Activated CD8-positive, alpha-beta T cell treated with anti-CD3 and anti-CD28 coated beads for 36 hours (primary cell): ENCODE results near the gene ZNF74. TPM values are rescaled to one million over a fixed set of nuclear protein-coding genes. Genes with fewer than 3 reads are reported as not detected.
A peak's percentile ranks its signal among the peaks of the same experiment; 100 is the strongest.

Source experiments
- ATAC-seq: fragments of 200-7000 bp; cut with Tn5 transposase; one replicate; pipeline ENCODE4 v1.10.0; 2021; ENCODE audit warnings: mild to moderate bottlenecking, moderate library complexity
- CTCF ChIA-PET: fragments of 350-600 bp; sonication (Branson Sonifier 250); formaldehyde crosslinking; loops from one replicate; lab custom pipeline; 2021; ENCODE audit warnings: antibody characterized with exemption; lab: Charles Lee
- POLR2A ChIA-PET: fragments of 350-600 bp; sonication (Branson Sonifier 250); formaldehyde crosslinking; loops from one replicate; lab custom pipeline; 2021; ENCODE audit warnings: antibody characterized with exemption; lab: Charles Lee
- DNase-seq: peaks from one replicate; pipeline ENCODE4 v3.0.0-alpha.2; 2020
- H3K27ac Mint-ChIP-seq: one replicate; pipeline ENCODE4 v1.8.0; 2021; ENCODE audit warnings: mild to moderate bottlenecking, mixed read lengths
- H3K27me3 Mint-ChIP-seq: one replicate; pipeline ENCODE4 v1.8.0; 2021; ENCODE audit warnings: mixed read lengths
- H3K36me3 Mint-ChIP-seq: one replicate; pipeline ENCODE4 v1.8.0; 2021; ENCODE audit warnings: low read depth, mixed read lengths
- H3K4me1 Mint-ChIP-seq: one replicate; pipeline ENCODE4 v1.8.0; 2021; ENCODE audit warnings: low read depth, mixed read lengths
- H3K4me3 Mint-ChIP-seq: one replicate; pipeline ENCODE4 v1.8.0; 2021; ENCODE audit warnings: mild to moderate bottlenecking, moderate library complexity, mixed read lengths
- H3K9me3 Mint-ChIP-seq: one replicate; pipeline ENCODE4 v1.8.0; 2021; ENCODE audit warnings: mixed read lengths
- CTCF ChIP-seq: fragments of 200-600 bp; IDR thresholded peaks from one replicate; pipeline ENCODE4 v1.8.0; 2022; ENCODE audit warnings: antibody characterized with exemption, mild to moderate bottlenecking
- intact Hi-C: fragments of 100-400 bp; cut with micrococcal nuclease; formaldehyde crosslinking; loops from one replicate; pipeline ENCODE4 v1.10.0; 2022
- total RNA-seq, 2 experiments: library from RNA; stranded (reverse); gene quantifications; one replicate each; pipeline ENCODE4 v1.2.3, GENCODE V29; 2021

ZNF74 gene
- total RNA-seq, 2 experiments from 2014 or later = 11.8 to 13.4 TPM

- Mint-ChIP-seq H3K36me3 (no peaks in the 10 kb centered on the region), H3K4me3 (no peak overlapping the region), H3K27me3 (peaks cover 3% of the 10 kb centered on the region), H3K4me1 (peaks cover 2% of the 10 kb centered on the region), H3K9me3 (no peaks in the 10 kb centered on the region), H3K27ac (no peak overlapping the region)
- CTCF ChIA-PET = interaction anchor here (1.4 to 3.7 kb wide), 10 partner anchors 9 to 364 kb away, joined by 3 to 55 read pairs (median 10); no protein-coding TSS in a partner anchor
- ATAC-seq (no peak), DNase-seq (no peak)
- intact Hi-C loops = no loop called here
- TF ChIP-seq CTCF = no peak
- POLR2A ChIA-PET = interaction anchor here (1.0 to 1.4 kb wide), 3 partner anchors 19 to 45 kb away, joined by 3 to 4 read pairs (median 3); no protein-coding TSS in a partner anchor
Observed at GRCh38 chr22:20419664-20419951, 25.7 kb downstream of the ZNF74 start.

GRCh38 chr22:20420157-20420842 lies 26.3 kb downstream of the ZNF74 start:
- CTCF ChIA-PET = interaction anchor here (2.4 to 3.7 kb wide), 2 partner anchors 35 to 43 kb away, joined by 9 to 55 read pairs; no protein-coding TSS in a partner anchor
- Mint-ChIP-seq H3K4me1 (peaks cover 2% of the 10 kb centered on the region), H3K9me3 (no peaks in the 10 kb centered on the region), H3K4me3 (no peak overlapping the region), H3K36me3 (no peaks in the 10 kb centered on the region), H3K27me3 (peaks cover 4% of the 10 kb centered on the region), H3K27ac (no peak overlapping the region)
- intact Hi-C loops = loop anchor here (5.0 kb wide), 1 partner anchor 37 kb away; no protein-coding TSS in a partner anchor
- TF ChIP-seq CTCF = no peak
- POLR2A ChIA-PET = interaction anchor here (1.0 kb wide), 1 partner anchor 44 kb away, joined by 3 read pairs; no protein-coding TSS in a partner anchor
- DNase-seq (no peak), ATAC-seq (no peak)

DNA sequence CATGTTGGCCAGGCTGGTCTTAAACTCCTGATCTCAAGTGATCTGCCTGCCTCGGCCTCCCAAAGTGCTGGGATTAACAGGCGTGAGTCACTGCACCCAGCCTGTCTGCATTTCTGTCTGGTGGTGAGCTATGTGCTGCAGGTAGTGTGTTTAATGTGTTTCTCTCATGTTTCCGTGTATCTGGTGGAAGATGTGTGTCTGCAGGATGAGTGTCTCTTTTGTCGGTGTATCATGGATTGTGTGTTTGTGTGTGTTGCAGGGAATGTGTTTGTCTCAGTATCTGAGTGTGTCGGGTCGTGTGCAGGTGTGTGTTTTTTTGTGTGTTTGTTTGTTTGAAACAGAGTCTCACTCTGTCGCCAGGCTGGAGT lies 27.5 kb downstream of the ZNF74 start:
- POLR2A ChIA-PET = no interaction called here
- intact Hi-C loops = loop anchor here (5.0 kb wide), 1 partner anchor 36 kb away; no protein-coding TSS in a partner anchor

DNA sequence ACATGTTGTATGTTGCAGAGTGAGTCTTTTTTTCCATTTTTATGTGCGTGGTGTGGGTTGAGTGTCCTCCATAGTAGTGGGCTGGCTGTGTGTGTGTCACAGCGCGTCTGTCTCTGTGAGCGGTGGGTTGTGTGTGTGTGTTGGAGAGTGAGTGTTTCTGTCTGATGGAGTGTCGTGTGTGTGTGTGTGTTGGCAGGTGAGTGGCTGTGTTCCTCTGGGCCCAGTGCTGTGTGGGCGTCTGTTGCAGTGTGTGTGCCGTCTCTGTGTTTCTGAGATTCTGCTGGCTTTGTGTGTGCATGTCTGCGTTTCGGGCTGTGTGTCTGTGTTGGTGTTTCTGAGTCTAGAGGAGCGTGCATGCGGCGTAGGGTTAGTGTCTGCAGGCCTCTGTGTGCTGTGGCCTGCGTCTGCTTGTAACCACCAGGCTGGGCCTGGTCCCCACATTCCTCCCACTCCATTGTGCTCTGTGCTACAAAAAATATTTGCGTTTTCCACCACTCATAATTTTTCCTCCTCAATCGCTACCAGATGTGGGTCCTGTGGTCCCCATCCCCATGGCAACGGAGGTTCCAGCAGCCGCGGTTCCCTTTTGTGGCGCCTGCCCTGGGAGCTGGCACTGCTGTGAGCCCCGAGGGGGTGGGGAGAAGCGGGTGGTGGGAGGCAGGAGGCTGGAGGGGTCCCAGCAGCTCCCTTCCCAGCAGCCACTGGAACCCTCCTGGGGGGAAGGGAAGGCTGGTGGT lies 28.5 kb downstream of the ZNF74 start:
- ATAC-seq = peak; percentile 31
- Mint-ChIP-seq H3K4me1 (peaks cover 2% of the 10 kb centered on the region), H3K27me3 (peaks cover 15% of the 10 kb centered on the region), H3K4me3 (no peak overlapping the region), H3K36me3 (no peaks in the 10 kb centered on the region), H3K9me3 (no peaks in the 10 kb centered on the region), H3K27ac (no peak overlapping the region)
- intact Hi-C loops = loop anchor here (5.0 kb wide), 1 partner anchor 35 kb away; no protein-coding TSS in a partner anchor
- CTCF ChIA-PET = interaction anchor here (0.9 to 1.5 kb wide), 2 partner anchors 10 to 34 kb away, joined by 3 to 5 read pairs; no protein-coding TSS in a partner anchor
- no peak for DNase-seq
- POLR2A ChIA-PET = no interaction called here
- no peak for TF ChIP-seq CTCF

More for the DNA sequence above, 27.5 kb downstream of the ZNF74 start:
- Mint-ChIP-seq H3K27me3 (peaks cover 8% of the 10 kb centered on the region), H3K27ac (no peak overlapping the region), H3K4me1 (peaks cover 2% of the 10 kb centered on the region), H3K36me3 (no peaks in the 10 kb centered on the region), H3K9me3 (no peaks in the 10 kb centered on the region), H3K4me3 (no peak overlapping the region)
- CTCF ChIA-PET = interaction anchor here (1.0 kb wide), 1 partner anchor 12 kb away, joined by 3 read pairs; no protein-coding TSS in a partner anchor
- ATAC-seq = no peak
- no peak for DNase-seq
- TF ChIP-seq CTCF = no peak
